GM12892 (cell line): ENCODE results near the gene SIRT2.
A peak's percentile ranks its signal among the peaks of the same experiment; 100 is the strongest.

ENCODE experiments used
- POLR2A ChIP-seq: IDR thresholded peaks from 2 replicates; pipeline ENCODE4 v1.6.1; 2011; ENCODE audit warnings: low read depth, low read length, control low read depth
- POLR2AphosphoS5 ChIP-seq: IDR thresholded peaks from 2 replicates; pipeline ENCODE4 v1.6.1; 2011; ENCODE audit warnings: low read depth, low read length, control low read depth

- TF ChIP-seq POLR2A (peak; percentile 60), POLR2AphosphoS5 (peak; percentile 78)
Measured at GRCh38 chr19:38852231-38853044, 47.0 kb downstream of the SIRT2 start.
